GM23338 (cell line): ENCODE measurements around the gene DECR2. TPM values are rescaled to one million over a fixed set of nuclear protein-coding genes. Genes with fewer than 3 reads are reported as not detected.

Experiments
- ATAC-seq: fragments of 200-7000 bp; cut with Tn5 transposase; 3 replicates; pipeline ENCODE4 v1.9.1; 2020
- DNase-seq: peaks from one replicate; pipeline ENCODE4 v3.0.0-alpha.2; 2015; ENCODE audit warnings: low spot score
- H2AFZ ChIP-seq: fragments of 200-600 bp; sonication (generic); 2 replicates; pipeline ENCODE4 v1.8.0; 2016; ENCODE audit warnings: antibody characterized with exemption, mild to moderate bottlenecking, moderate library complexity
- H3F3A ChIP-seq: fragments of 200-600 bp; sonication (generic); replicated peaks from 2 replicates; pipeline ENCODE4 v1.8.0; 2017; ENCODE audit warnings: antibody characterized with exemption, mixed run types, low read depth
- H3K27ac ChIP-seq: fragments of 200-600 bp; sonication (generic); 2 replicates; pipeline ENCODE4 v1.6.1; 2016; ENCODE audit warnings: low read depth
- H3K27me3 ChIP-seq: fragments of 200-600 bp; sonication (generic); 2 replicates; pipeline ENCODE4 v1.8.0; 2016; ENCODE audit warnings: mild to moderate bottlenecking, mixed run types, moderate library complexity; ENCODE audit not compliant: insufficient read depth
- H3K36me3 ChIP-seq: fragments of 200-600 bp; sonication (generic); 2 replicates; pipeline ENCODE4 v1.8.0; 2016; ENCODE audit warnings: mild to moderate bottlenecking; ENCODE audit not compliant: insufficient read depth
- H3K4me1 ChIP-seq: fragments of 200-600 bp; sonication (generic); 2 replicates; pipeline ENCODE4 v1.8.0; 2016; ENCODE audit warnings: mild to moderate bottlenecking, moderate library complexity; ENCODE audit not compliant: insufficient read depth
- H3K4me2 ChIP-seq: fragments of 200-600 bp; sonication (generic); 2 replicates; pipeline ENCODE4 v1.7.1; 2017; ENCODE audit warnings: mixed run types
- H3K4me3 ChIP-seq: fragments of 200-600 bp; sonication (generic); 2 replicates; pipeline ENCODE4 v1.6.1; 2016; ENCODE audit warnings: mixed run types
- H3K79me2 ChIP-seq: fragments of 200-600 bp; sonication (generic); replicated peaks from 2 replicates; pipeline ENCODE4 v1.8.0; 2017; ENCODE audit warnings: mild to moderate bottlenecking; ENCODE audit not compliant: insufficient read depth
- H3K9me2 ChIP-seq: fragments of 200-600 bp; sonication (generic); 2 replicates; pipeline ENCODE4 v1.8.0; 2017; ENCODE audit not compliant: insufficient read depth
- H4K20me1 ChIP-seq: fragments of 200-600 bp; sonication (generic); replicated peaks from 2 replicates; pipeline ENCODE4 v1.8.0; 2017; ENCODE audit warnings: mild to moderate bottlenecking; ENCODE audit not compliant: insufficient read depth
- H3K27ac Mint-ChIP-seq: 2 replicates; pipeline ENCODE4 v1.8.0; 2020; ENCODE audit warnings: inconsistent platforms, mild to moderate bottlenecking, moderate library complexity, mixed read lengths
- H3K27me3 Mint-ChIP-seq: 3 replicates; pipeline ENCODE4 v1.8.0; 2022; ENCODE audit warnings: low read depth, mild to moderate bottlenecking, moderate library complexity, mixed read lengths, inconsistent platforms; ENCODE audit not compliant: insufficient read depth, poor library complexity
- H3K36me3 Mint-ChIP-seq: 3 replicates; pipeline ENCODE4 v1.8.0; 2021; ENCODE audit warnings: low read depth, mild to moderate bottlenecking, inconsistent platforms, moderate library complexity, mixed read lengths
- H3K4me1 Mint-ChIP-seq: 3 replicates; pipeline ENCODE4 v1.8.0; 2020; ENCODE audit warnings: mild to moderate bottlenecking, inconsistent platforms, mixed read lengths
- H3K4me3 Mint-ChIP-seq: 3 replicates; pipeline ENCODE4 v1.8.0; 2021; ENCODE audit warnings: moderate library complexity, mild to moderate bottlenecking, inconsistent platforms, mixed read lengths
- H3K9me3 Mint-ChIP-seq: 3 replicates; pipeline ENCODE4 v1.8.0; 2020; ENCODE audit warnings: moderate library complexity, mild to moderate bottlenecking, inconsistent platforms, mixed read lengths
- CREB1 ChIP-seq: fragments of 250-450 bp; sonication (Bioruptor Pico); IDR thresholded peaks from 2 replicates; pipeline ENCODE4 v1.5.0; 2020; ENCODE audit warnings: low read depth, mild to moderate bottlenecking, moderate library complexity
- CTCF ChIP-seq, 2 experiments: fragments of 200-600 bp in 1 of 2; sonication (generic) in 1 of 2; conservative IDR thresholded peaks; 2 replicates each; pipeline versions ENCODE4 v1.5.1 to v1.6.1; 2016 to 2017; ENCODE audit warnings: antibody characterized with exemption in 2 of 2, low read depth in 2 of 2, mild to moderate bottlenecking in 2 of 2, moderate library complexity in 1 of 2
- ETS1 ChIP-seq: IDR thresholded peaks from 2 replicates; pipeline ENCODE4 v1.6.1; 2016; ENCODE audit warnings: antibody characterized with exemption
- EZH2 ChIP-seq: fragments of 200-600 bp; sonication (generic); IDR thresholded peaks from one replicate; pipeline ENCODE4 v1.8.0; 2017; ENCODE audit warnings: antibody characterized with exemption, mild to moderate bottlenecking, low read depth; ENCODE audit not compliant: unreplicated experiment
- NANOG ChIP-seq: IDR thresholded peaks from 2 replicates; pipeline ENCODE4 v1.6.1; 2016; ENCODE audit warnings: antibody characterized with exemption, borderline replicate concordance
- REST ChIP-seq: IDR thresholded peaks from one replicate; pipeline ENCODE4 v1.6.1; 2018; ENCODE audit warnings: antibody characterized with exemption; ENCODE audit not compliant: unreplicated experiment
- STAT1 ChIP-seq: IDR thresholded peaks from one replicate; pipeline ENCODE4 v1.6.1; 2016; ENCODE audit warnings: antibody characterized with exemption; ENCODE audit not compliant: unreplicated experiment
- ZNF331 ChIP-seq: fragments of 250-450 bp; sonication (Bioruptor Pico); IDR thresholded peaks from 2 replicates; pipeline ENCODE4 v1.5.0; 2020; ENCODE audit warnings: low read depth, mild to moderate bottlenecking, moderate library complexity
- ZNF462 ChIP-seq: fragments of 250-450 bp; sonication (Bioruptor Pico); IDR thresholded peaks from 2 replicates; pipeline ENCODE4 v1.5.0; 2020; ENCODE audit warnings: mild to moderate bottlenecking, moderate library complexity
- polyA plus RNA-seq: library from polyadenylated mRNA; unstranded; fragments of >200 nt; fragmentation: Nextera tagmentation; extraction: Ambion mirVana; gene quantifications from 2 replicates; pipeline ENCODE4 v1.2.1, GENCODE V29; 2016
- total RNA-seq: library from RNA; depleted of rRNA; stranded (reverse); fragments of >200 nt; shearing (Covaris generic); gene quantifications from 2 replicates; pipeline ENCODE4 v1.2.3, GENCODE V29; 2014

The DECR2 gene
- total and polyA plus RNA-seq, 2 experiments from 2014 or later = 20.3 to 26.9 TPM

- Mint-ChIP-seq H3K4me1 (0 out of 3 replicates have a peak, but pooled peaks cover 2% of the 10 kb centered on the region), H3K9me3 (no peaks in the 10 kb centered on the region), H3K27me3 (peaks cover 6% of the 10 kb centered on the region), H3K36me3 (no peaks in the 10 kb centered on the region; the same call in 1 of the 3 replicates), H3K4me3 (no peak overlapping the region), H3K27ac (no peak overlapping the region)
- Histone ChIP-seq H3F3A (no peaks in the 10 kb centered on the region), H3K27me3 (no peaks in the 10 kb centered on the region), H3K36me3 (no peaks in the 10 kb centered on the region), H3K4me3 (no peak overlapping the region), H4K20me1 (peaks cover 3% of the 10 kb centered on the region), H3K4me2 (no peak overlapping the region), H3K9me2 (no peaks in the 10 kb centered on the region), H2AFZ (no peak overlapping the region), H3K79me2 (peaks cover 38% of the 10 kb centered on the region), H3K4me1 (no peaks in the 10 kb centered on the region), H3K27ac (no peak overlapping the region)
- TF ChIP-seq STAT1 (no peak), ZNF331 (CRISPR knock-in tag) (no peak), EZH2 (no peak), CTCF (conservative IDR thresholded peaks at IDR 0.05; ENCODE audit: low read depth in 2 of 2) (no peak), NANOG (no peak)
- DNase-seq (no peak), ATAC-seq (no peak)
Measured at GRCh38 chr16:440627-441026, 38.9 kb downstream of the DECR2 start.

GRCh38 chr16:441447-441846, 39.8 kb downstream of the DECR2 start:
- Histone ChIP-seq H3K27me3 (no peaks in the 10 kb centered on the region), H3K4me2 (no peak overlapping the region), H3K27ac (0 out of 2 replicates have a peak overlapping the region, but pooled peaks have one; percentile 59), H2AFZ (no peak overlapping the region), H3F3A (no peaks in the 10 kb centered on the region), H4K20me1 (peaks cover 3% of the 10 kb centered on the region), H3K79me2 (peaks cover 38% of the 10 kb centered on the region), H3K4me1 (no peaks in the 10 kb centered on the region), H3K4me3 (no peak overlapping the region), H3K36me3 (no peaks in the 10 kb centered on the region), H3K9me2 (no peaks in the 10 kb centered on the region)
- Mint-ChIP-seq H3K36me3 (no peaks in the 10 kb centered on the region; the same call in 1 of the 3 replicates), H3K4me1 (0 out of 3 replicates have a peak, but pooled peaks cover 2% of the 10 kb centered on the region), H3K4me3 (no peak overlapping the region), H3K27me3 (peaks cover 7% of the 10 kb centered on the region), H3K9me3 (no peaks in the 10 kb centered on the region), H3K27ac (no peak overlapping the region)
- no peak for ATAC-seq
- DNase-seq = no peak
- no peak for TF ChIP-seq ETS1
- no peak for TF ChIP-seq REST
- TF ChIP-seq CREB1 (CRISPR knock-in tag) = no peak
- no peak for TF ChIP-seq ZNF462 (CRISPR knock-in tag)
- TF ChIP-seq STAT1 = no peak
- TF ChIP-seq ZNF331 (CRISPR knock-in tag) = no peak
- no peak for TF ChIP-seq NANOG
